ENCODE measurements around the gene FLNB. TPM values are rescaled to one million over a fixed set of nuclear protein-coding genes. Genes with fewer than 3 reads are reported as not detected.
A peak's percentile ranks its signal among the peaks of the same experiment; 100 is the strongest.

Gene FLNB
- total RNA-seq, 1 experiment from 2014 or later = 309 TPM

- TF ChIP-seq CTCF (IDR thresholded peaks at IDR 0.05) (no peak), SIN3A (IDR thresholded peaks at IDR 0.05; ENCODE audit: borderline replicate concordance, insufficient read depth, low read depth, low read length) (no peak), REST (IDR thresholded peaks at IDR 0.05; ENCODE audit: insufficient read depth in 1 of 2, low read depth in 2 of 2, low read length in 1 of 2) (no peak), TCF7L2 (IDR thresholded peaks at IDR 0.05; ENCODE audit: low read depth, low read length) (no peak), POLR2AphosphoS5 (IDR thresholded peaks at IDR 0.05; ENCODE audit: low read depth, low read length) (no peak)
- TSS peak; percentile 33 for BruUV-seq (replicated peaks)
- Histone ChIP-seq H3K4me1 (ENCODE audit: control insufficient read depth, insufficient read depth, low read length) (peaks cover 71% of the 10 kb centered on the region), H3K4me3 (ENCODE audit: low read depth in 2 of 2, low read length in 2 of 2) (no peak overlapping the region), H3K36me3 (ENCODE audit: control insufficient read depth, insufficient read depth, low read length) (no peaks in the 10 kb centered on the region), H3K27ac (ENCODE audit: low read length) (peak overlapping the region; percentile 82), H3K27me3 (ENCODE audit: control insufficient read depth, insufficient read depth, low read length) (no peaks in the 10 kb centered on the region), H3K9me3 (ENCODE audit: control insufficient read depth, insufficient read depth, low read depth, low read length) (no peaks in the 10 kb centered on the region)
- intact Hi-C loops (cut with micrococcal nuclease; ENCODE audit: unreplicated experiment) = no loop called here
- in situ Hi-C loops (cut with HindIII; ENCODE audit: low pct_unique_long_range_greater_than_20kb, low sequenced_read_pairs) = no loop called here
- POLR2A ChIA-PET = interaction anchor here (0.7 kb wide), 2 partner anchors 28 to 195 kb away, joined by 4 to 7 read pairs; no protein-coding TSS in a partner anchor
- CTCF ChIA-PET = no interaction called here
- DNase-seq (ENCODE audit: low read depth, low spot score) (no peak), ATAC-seq (no peak)
Observed at GRCh38 chr3:58066842-58067241, 58.6 kb downstream of the FLNB start.

GRCh38 chr3:58068122-58068809, 60.0 kb downstream of the FLNB start:
- no peak for DNase-seq (ENCODE audit: low read depth, low spot score)
- no peak for TF ChIP-seq CTCF (IDR thresholded peaks at IDR 0.05)
- no peak for TF ChIP-seq REST (IDR thresholded peaks at IDR 0.05; ENCODE audit: insufficient read depth in 1 of 2, low read depth in 2 of 2, low read length in 1 of 2)
- TF ChIP-seq TCF7L2 (IDR thresholded peaks at IDR 0.05; ENCODE audit: low read depth, low read length) = no peak
- TF ChIP-seq SIN3A (IDR thresholded peaks at IDR 0.05; ENCODE audit: borderline replicate concordance, insufficient read depth, low read depth, low read length) = no peak
- no peak for TF ChIP-seq POLR2AphosphoS5 (IDR thresholded peaks at IDR 0.05; ENCODE audit: low read depth, low read length)
- Histone ChIP-seq H3K9me3 (ENCODE audit: control insufficient read depth, insufficient read depth, low read depth, low read length) (no peaks in the 10 kb centered on the region), H3K4me1 (ENCODE audit: control insufficient read depth, insufficient read depth, low read length) (peaks cover 70% of the 10 kb centered on the region), H3K27ac (ENCODE audit: low read length) (peak overlapping the region; percentile 14), H3K36me3 (ENCODE audit: control insufficient read depth, insufficient read depth, low read length) (no peaks in the 10 kb centered on the region), H3K27me3 (ENCODE audit: control insufficient read depth, insufficient read depth, low read length) (no peaks in the 10 kb centered on the region), H3K4me3 (ENCODE audit: low read depth in 2 of 2, low read length in 2 of 2) (no peak overlapping the region)
- POLR2A ChIA-PET = no interaction called here
- no peak for ATAC-seq
- CTCF ChIA-PET = no interaction called here
- BruUV-seq (replicated peaks) = no TSS peak
- intact Hi-C loops (cut with micrococcal nuclease; ENCODE audit: unreplicated experiment) = no loop called here
- in situ Hi-C loops (cut with HindIII; ENCODE audit: low pct_unique_long_range_greater_than_20kb, low sequenced_read_pairs) = no loop called here

Measured in Panc1 (cell line).